PC-3 (cell line): Measurements from ENCODE around the gene LIN9.
A peak's percentile ranks its signal among the peaks of the same experiment; 100 is the strongest.

ENCODE experiments used
- CTCF ChIP-seq: fragments of 300-600 bp; sonication (generic); conservative IDR thresholded peaks from 2 replicates; pipeline ENCODE4 v1.5.1; 2017; ENCODE audit warnings: antibody characterized with exemption, low read depth, mild to moderate bottlenecking, low read length
- EZH2 ChIP-seq: fragments of 300-600 bp; sonication (generic); IDR thresholded peaks from one replicate; pipeline ENCODE4 v1.6.1; 2017; ENCODE audit warnings: antibody characterized with exemption, mild to moderate bottlenecking, low read length; ENCODE audit not compliant: unreplicated experiment
- EZH2phosphoT487 ChIP-seq: fragments of 300-600 bp; sonication (generic); IDR thresholded peaks from 2 replicates; pipeline ENCODE4 v1.6.1; 2018; ENCODE audit warnings: mild to moderate bottlenecking, antibody characterized with exemption, low read length, borderline replicate concordance

DNA sequence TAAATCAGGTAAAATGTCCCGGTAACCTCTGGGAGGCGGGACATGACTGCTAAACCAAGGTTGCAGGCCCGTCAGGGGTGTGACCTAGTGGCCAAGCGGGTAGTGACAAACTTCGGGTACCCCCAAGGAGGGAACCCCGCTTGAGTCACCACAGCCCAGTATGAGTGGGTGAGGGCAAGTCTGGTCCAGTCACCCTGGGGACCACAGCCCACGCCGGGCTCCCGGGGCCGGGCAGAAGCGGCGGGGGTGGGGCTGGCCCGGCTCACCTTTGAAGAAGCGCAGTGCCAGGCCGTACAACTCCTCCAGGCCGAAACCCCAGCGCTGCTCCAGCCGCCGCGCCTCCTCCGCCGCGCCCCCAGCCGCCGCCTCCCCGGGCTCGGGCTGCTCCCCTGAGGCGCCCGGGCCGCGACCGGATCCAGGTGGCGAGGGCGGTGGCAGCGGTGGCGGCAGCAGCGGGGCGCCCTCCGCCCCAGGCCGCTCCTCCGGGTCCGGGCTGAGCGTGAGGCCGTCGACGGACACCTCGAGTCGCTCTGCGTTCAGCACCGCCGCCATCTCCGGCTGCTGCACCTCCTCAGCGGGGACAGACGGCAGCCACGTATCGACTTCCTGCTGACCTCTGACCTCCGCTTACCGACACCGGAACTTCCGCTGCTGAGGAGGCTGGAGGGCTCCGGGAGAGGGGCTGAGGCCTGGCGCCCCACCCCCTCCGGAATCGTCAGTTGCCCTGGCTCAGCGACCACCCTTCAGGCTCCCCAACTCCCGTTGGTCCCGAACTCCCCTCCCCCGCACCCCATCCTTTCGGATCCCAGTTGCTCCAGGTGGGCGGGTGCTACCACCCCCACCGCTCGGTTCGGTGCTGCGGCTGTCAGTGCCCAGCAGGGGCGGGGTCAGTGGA is 122.6 kb downstream of the LIN9 start, which contains the start of gene ACBD3:
- TF ChIP-seq CTCF, result 0 out of 2 replicates have a peak, but pooled peaks have one; percentile 12
- no peak for TF ChIP-seq EZH2
- no peak for TF ChIP-seq EZH2phosphoT487
